ENCODE data around the gene MMP15.

MMP15 gene

DNA sequence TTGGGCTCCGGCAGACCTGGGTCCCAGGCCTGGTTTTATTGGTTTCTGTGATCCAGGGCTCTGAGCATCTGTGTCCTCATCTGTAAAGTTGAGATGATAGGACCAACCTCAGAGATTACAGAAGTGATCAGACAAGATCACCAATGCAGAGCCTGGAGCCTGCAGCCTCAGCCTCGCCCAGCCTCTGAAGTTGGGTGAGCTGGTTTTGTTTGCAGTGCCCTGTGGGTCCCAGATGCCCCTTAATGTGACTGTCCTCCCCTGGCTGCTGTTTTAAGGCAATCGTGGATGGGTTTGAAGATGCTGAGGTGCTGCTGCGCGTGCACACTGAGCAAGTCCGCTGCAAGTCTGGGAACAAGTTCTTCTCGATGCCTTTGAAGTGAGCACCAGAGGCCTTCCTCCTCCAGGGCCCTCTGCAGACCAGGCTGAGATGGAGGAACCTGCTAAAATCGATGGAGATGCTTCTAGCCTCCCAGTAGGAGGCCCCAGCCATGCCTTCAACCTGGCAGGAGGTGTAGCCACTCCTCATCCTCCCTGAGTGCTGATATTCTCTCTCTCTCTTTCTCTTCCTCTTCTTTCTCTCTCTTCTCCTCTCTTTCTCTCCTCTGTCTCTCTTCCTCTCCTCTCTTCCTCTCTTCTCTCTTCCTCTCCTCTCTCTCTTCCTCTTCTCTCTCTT lies 5.6 kb upstream of the MMP15 start:
- no peak for DNase-seq

DNA sequence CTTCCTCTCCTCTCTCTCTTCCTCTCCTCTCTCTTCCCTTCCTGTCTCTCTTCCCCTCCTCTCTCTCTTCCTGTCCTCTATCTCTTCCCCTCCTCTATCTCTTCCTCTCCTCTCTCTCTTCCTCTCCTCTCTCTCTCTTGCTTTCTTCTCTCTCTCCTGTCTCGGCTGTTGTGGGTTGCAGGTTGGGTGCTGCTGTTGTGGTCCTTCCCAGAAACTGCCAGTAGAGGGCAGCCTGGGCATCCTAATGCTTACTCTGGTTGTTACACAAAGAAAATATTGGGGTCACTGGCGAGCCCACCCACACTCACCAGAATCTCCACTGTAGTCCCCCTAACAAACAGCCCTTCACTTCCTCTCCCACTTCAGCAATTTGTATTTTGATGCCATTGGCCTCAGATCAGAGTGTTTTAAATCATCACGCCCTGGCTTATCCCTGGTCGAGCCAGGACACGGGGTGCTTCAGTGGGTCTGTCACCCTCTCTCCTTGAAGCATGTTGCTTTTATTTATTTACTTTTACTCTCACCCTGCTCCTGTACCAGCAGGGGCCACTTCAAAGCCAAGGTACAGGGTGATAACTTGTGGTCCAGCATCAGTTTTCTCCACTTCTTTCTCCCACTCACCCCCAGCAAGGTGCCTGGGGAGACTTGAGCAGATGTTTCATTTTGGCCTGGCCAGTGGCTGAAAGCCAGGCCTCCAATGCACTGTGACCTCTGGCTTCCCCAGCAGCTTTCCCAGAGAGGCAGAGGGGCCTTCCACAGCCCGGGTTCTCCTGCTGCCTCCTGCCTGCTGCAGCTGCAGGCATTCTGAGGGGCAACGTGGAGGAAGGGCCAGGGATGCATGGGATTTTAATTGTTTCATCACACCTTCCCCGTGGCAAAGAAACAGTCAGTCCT lies 4.7 kb upstream of the MMP15 start:
- peak; percentile 64 for DNase-seq

DNA sequence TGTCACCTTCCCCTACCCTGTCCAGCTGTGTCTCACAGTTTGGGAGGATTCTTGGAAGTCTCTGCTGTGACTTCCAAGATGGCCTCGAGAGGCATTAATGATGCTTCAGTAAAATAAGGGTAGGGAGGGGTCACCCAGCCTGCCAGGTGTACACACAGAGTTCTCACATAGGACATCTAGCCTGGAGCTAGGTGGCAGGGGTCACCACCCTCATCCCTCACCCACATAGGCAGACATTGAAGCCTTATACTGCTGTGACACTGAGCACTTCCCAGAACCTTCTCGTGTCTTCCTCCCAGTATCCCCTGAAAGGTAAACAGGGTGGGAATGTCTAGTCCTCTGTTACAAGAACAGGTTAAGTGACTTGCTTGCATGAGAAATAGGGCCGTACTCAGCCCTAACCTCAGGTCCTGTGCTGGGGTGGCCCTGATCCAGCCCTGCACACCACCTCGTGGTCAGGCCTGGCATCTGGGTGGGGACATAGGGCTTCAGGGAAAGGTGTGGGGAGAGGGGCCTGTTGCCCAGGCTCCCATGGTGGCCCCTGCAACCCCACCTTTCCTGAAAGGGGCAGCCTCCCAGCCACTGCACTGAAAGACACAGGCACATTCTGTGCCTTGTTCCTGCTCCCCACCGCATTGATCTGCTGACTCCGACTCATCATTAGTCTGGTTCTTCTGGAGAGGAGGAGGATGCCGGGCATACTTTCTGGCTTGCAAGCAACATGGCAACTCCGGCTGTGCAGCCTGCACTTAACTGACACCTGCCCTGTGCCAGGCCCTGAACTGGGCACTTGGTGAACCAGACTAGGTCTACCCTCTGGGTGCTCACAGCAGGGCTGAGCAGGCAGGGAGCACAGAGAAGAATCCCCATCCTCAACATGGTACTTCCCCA lies 3.6 kb upstream of the MMP15 start:
- DNase-seq: no peak

DNA sequence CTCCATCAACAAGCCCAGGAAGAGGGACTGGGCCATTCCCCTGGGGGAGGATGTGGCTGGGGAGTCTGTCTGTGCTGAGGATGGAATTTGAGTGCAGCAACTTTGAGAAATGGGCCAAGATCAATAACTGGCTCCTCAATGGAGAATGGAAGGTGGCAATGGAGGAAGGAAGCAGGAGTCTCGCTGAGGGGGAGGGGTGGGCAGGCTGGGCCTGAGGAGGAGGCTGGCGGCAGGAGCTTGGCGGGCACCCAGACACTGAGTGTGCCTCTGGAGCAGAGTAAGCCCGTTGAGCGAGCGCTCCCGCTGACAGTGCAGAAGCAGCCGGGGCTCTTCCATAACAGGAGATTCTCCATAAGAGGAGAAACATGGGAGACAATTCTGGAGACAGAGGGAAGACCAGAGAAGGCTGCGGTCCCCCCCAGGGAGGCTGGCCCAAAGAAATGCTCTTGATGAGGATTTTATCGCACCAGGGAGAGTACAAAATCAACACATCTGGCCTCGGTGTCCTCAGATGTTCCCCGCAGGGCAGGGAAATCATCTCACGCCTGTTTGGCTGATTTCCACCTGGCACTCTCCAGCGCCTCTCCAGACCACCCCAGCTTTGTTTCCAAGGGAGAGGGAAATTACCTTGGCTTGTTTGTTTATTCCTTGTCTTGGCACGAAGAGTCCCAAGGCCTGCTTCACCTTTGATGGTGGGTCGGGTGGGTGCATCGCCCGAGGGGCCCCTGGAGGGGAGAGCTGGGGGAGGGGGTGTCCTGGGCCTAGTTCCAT lies 2.8 kb upstream of the MMP15 start:
- DNase-seq: no peak

DNA sequence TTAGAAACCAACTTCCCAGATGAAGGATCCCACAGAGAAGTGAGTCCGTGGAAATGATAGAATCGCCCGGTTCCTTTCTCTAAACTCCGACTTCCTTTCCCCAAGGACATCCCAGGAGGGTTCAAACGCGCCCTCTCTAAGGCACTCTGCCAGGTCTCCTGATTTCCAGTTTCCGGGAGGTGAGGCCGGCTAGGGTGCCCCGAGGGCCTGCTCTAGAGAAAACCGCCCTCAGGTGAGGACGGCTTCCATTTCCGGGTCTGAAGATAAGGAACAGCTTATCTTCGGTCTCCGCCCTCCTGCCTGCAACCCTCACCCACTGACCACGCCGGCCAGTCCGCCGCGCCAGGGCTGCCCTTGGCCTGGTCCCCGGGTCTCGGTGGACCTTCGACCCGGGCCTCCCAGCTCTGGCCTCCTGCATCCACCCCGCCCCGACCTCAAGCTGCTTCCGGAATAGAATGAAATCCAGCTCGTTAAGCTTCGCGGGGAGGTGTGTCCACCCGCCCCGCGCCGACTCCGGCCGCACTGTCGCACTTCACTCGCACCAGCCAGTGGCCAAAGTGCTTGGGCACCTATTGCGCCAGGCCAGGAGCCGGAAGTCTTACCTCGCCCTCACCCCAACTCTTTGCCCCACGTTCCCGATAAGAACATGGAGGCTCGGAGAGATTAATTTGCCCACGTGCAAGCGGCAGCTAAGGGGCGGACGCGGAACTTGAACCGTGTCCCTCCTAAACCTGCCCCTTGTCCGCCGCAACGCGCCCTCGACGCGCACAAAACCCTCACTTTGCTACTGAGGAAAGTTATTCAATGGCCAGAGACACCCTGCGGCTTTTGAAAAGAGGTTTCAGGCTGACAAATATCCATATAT lies 836 bp upstream of the MMP15 start:
- DNase-seq: no peak

DNA sequence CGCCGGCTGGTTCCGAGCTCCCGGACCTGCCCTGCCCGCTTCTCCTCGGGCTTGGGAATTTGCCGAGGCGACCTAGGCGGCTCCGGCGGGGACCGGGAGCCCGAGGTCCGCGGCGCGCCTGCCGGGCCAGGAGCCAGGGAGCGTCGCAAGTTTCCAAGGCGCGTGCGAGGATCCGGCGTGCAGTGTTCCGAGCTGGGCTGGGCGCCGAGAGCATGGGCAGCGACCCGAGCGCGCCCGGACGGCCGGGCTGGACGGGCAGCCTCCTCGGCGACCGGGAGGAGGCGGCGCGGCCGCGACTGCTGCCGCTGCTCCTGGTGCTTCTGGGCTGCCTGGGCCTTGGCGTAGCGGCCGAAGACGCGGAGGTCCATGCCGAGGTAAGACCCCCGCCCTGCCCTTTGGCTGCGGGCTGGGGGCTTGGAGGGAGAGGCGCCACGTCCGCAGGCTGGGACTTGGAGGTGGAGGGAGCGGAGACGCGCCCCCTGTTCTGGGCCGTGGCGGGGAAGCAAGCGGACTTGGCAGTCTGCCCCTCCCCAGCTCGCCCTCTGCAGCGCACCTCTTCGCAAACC lies 668 bp downstream of the MMP15 start:
- peak; percentile 12 for DNase-seq

DNA sequence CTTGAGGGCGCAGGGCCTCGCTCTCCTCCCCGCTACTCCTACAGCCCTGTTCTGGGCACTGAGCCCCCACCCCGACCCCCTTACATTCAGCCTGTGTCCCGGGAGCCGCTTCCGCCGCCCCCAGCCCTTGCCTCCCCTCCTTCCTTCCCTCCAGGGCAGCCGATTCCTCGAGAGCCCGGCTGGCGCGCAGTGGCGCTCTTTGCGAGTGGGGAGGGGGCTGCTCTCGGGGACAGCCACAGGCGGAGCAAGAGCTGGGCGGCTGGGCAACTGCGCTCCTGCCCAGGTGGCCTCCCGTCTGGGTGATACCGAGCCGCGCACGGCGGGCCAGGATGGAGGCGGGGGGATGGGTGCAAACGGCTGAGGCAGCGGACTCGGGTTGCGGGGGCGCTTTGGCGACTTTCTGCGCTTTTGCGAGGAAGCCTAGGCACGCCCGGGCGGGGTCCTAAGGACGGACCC lies 1.2 kb downstream of the MMP15 start:
- DNase-seq: no peak

DNA sequence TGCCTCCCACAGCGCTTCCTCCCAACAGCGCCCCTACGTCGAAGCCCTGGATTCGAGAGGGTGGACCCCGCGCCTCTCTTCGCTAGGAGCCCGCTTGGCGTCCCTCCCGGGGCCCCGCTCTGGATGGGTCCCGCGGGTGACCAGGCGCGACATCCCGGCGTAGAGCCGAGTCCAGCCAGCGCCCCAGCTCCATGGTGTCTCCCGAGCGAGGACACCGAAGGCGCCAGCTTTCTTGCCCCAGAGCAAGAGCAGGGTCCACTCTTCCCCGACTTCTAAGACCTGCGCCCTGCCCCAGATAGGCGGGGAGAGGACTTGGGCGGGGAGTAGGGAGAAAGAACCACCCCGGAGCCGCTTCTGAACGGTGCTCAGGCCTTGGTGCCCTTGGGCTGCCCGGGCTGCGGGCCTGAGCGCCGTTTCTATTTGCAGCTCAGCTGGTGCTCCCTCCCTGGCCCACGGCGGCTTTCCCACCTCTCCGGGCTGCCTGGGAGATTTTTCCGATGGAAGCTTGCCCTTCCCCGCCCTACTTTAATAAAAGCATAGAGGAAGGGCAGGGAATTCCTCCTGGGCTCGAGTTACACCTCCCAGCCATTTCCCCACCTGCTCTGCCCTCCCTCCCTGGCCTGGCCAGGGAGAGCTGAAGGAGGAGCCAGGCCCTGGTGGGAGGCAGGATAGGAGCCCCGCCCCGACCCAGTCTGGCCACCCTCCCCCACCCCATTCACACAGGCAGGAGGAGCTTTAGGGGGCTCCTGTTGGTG lies 1.8 kb downstream of the MMP15 start:
- no peak for DNase-seq

DNA sequence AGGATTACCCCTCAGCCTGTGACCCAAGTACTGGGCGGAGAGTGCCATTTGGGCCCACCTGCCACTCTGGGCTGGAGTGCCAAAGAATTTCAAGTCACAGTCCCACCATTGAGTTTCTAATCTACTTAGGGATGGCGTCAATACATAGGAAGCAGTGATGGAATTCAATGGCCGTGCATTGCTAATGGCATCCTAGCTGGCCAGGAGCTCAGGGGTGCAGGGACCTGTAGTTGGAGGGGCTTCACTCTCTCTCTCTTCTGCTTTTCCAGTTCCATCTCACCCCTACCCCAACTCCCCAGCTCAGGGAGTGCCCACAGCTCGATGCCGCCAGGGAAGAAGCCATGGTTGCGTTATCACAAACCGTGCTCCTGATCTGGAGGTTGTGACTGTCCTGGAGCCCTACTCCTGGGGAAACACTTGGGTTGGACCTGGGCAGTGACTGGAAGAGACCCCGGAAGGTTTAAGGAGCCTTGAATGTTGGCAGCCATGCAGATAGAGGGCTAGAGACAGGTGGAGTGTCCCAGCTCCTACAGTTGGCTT lies 2.4 kb downstream of the MMP15 start:
- DNase-seq: no peak

DNA sequence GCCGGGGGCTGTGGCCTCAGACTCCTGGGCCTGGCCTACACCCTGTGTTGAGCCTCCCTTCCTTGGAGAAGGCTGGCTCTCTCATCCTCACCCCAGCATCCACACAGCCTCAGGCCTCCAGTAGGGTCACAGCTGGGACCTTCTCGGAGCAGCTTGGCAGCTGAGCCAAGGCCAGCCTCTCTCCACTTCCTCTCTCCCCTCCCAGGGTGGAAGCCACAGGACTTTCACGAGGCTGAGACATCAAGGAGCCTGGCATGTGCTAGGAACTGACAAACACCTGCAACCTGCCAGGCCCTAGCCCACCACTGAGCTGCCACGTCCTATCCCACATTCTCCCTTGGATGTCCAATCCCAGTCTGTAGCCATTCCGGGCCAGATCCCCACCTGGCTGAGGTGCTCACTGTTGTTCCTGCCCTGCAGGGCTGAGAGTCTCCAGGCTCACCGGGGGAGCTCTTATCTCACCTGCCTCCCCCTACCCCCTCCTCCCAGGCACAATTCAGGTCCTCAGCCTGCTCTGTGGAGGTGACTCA lies 3.1 kb downstream of the MMP15 start:
- DNase-seq: no peak

DNA sequence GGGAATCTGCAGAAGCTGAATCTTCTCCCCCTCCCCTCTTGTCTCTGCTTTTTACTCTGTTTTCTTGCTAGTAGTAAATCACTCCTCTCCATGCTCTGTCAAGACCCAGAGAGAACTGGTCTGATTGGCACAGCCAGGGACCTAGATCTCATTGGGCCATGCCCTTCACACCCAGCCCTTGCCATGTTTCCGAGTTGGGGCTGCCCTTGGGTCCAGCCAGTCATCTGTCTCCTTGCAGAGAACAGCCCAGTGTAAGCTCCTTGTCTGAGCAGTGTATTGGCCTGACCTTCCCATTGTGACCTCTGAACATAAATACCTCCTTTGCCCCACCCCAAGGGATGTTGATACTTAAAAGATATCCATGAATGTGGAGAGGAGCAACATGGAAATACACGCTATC lies 3.9 kb downstream of the MMP15 start:
- no peak for DNase-seq

DNA sequence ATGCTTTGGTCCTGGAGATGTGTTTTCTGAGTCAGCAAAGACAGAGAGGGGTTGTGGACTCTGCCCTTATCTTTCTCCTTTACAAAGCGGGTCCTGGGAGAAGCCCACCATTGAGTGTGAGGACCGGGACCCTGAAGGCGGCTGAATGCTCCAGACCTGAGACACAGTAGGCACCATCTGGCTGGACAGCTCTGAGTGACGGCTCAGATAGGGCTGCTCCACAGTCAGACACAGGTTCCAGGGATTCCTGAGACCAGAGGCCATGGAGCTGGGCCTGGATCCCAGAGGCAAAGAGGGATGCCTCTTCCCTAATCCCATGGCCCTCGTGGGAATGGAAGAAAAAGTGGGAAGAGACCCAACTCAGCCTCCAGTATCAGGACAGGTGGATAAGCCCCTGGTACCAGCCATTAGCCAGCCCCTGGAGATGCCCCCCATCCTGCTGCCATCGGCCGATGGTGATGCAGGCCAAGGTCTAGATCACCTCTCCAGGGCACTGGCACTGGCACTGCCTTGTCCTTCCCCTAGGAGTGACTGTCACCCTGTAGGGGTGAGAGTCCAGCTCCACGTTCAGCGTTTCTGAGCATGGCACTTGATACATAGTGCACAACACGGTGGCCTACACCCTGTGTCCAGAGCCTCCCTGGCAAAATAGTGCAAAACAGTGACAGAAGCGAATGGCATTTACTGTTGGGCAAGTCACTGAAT lies 4.7 kb downstream of the MMP15 start:
- no peak for DNase-seq

DNA sequence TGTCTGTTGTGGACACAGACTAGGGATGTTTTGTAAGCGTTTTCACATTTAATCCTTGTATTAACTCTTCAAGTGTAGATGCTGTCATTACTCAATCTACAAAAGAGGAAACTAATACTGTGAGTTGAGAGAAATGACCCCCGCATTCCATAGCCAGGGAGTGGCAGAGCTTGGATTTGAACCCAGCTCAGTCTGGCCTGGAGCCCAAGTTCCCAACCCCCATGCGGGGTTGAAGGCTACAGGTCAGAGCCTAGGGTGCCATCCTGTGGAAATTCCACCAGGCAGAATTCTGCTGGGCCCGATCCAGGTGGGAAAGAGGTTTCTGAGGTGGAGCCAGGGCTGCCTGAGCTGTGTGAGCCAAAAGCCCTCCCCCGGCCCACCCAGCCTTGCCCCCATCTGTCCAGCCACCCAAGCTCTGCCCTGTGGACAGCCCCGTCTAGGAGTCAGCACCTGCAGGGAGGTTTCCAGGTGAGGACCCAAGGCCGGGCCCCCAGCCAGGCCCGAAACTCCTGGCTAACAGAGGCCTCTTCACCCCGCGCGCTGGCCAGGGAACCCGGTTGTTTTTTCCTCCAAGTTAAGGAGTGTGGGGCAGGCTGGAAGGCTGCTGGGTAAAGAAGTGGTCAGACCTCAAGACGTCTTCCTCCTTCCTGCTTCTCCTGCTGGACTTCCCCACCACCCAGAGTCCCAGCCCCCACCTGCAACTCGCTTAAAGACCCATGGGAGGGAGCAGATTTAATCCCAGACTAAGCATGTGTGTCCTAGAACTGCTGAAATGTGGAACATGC lies 5.7 kb downstream of the MMP15 start:
- DNase-seq: no peak

DNA sequence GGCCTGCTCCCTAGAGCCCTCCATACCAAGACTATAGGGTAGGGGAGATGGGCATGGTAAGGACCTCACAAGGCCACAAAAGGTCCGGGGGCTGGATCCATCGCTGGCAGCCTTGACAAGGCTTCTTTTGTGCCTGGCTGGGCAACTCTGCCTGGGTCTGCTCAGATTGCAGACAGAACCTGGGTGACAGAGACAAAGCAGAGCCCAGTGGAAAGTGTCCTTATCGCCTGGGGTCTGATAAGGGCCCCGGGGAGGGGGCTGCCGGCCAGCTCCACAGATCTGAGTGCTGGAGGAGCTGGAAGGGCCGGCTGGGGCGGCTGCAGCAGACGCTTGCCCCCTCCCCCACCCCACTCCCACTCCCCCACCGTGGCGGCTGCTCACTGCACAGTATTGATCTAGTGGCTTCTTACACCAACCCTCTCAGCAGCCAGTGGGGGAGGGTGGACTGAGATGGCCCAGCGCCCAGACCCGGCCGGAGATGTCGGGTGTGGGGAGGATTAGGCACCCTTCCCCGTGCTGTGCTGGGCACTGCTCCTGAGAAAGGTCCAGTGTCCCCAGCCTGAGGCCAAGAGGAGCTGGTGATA lies 7.2 kb downstream of the MMP15 start:
- DNase-seq: no peak

DNA sequence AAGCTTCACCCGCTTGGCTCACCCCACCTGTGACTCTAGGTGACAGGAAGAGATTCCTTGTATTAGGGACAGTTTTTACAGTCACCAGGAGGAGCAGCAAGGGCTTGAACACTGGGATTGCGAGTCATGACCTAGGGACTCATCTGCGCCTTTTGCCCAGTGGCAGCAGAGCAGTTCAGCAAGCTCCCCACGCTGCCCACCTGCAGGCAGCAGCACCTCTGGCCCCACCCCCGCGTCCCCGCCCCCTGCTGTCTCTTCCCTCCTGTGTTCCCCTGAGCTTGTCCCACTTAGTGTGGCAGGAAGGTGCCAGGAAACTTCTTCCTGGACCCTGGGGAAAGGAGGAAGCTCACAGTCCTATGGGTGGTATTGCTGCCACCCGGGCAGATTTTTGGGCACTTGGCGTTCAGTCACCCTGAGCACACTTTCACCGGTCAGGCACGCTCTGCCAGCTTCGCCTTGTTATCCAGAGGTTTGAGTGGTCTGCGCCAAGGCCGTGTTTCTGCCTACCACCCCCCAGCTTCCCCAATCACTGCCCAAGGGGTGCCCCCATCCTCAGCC lies 8.7 kb downstream of the MMP15 start:
- DNase-seq: no peak

DNA sequence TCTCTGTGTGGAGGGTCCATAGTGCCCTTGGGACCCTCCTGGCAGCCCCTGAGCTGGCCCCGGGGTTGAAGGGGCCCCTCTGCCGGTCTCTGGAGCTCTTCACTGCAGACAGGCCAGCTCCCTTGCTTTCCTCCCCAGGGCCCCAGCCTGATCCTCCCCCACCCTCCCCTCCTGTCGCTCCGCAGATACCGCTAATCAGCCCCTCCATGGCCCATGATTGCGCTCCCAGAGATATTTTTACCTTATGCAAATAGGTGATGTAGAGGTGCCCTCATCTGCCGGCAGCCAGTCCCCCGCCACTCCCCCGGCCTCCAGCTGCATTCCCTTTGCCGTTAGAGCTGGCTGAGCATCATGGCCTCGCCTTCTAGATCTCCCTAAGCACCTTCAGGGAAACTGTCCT lies 9.2 kb downstream of the MMP15 start:
- no peak for DNase-seq

DNA sequence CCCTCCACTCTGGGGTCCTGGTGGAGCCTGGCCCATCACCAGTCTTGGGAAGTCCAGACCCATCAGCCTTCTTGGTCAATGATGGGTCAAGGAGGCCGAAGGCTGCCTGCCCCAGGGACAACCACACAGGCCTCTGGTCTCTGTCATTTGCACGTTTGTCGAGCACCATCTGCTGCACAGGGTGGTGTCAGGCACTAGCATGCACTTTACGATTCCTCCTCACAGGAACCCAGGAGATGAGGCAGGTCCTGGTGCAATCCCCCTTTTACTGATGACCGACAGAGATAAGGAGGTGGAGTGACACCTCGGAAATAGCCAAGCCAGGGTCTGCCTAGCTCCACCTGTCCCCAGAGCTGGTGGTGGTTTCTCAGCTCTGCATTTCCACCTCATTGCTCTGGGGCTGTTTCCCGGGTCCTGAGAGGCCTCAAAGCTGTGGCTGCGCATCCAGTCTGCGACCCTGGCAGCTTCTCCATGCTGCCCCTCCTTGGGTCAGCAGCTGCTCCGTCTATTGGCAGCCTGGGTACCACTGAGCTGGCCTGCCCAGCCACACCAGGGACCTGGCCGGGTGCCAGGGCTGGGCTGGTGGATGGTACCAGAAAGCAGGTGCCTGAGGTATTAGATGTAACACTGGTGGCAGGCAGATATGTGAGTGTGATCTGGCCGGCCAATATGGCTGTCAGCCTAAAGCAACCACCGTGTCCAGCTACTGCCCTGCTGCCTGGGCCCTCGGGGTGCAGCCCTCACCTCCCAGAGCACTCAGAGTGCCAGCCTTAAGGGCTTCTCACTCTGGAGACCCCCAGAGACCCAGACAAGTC lies 10.0 kb downstream of the MMP15 start:
- DNase-seq: no peak

Data from activated gamma-delta T cell treated with Interleukin-2 at 50 U/mL for 16 hours (primary cell).